Activated CD8-positive, alpha-beta memory T cell treated with anti-CD3 and anti-CD28 coated beads, Interleukin-2, amount 10 ng/mL, durations not matched to agents 7 days and 5 days (primary cell): ENCODE data around the gene GARIN3. TPM values are rescaled to one million over a fixed set of nuclear protein-coding genes. Genes with fewer than 3 reads are reported as not detected.
A peak's percentile ranks its signal among the peaks of the same experiment; 100 is the strongest.
"Not testable (repeated sequence)": the region's sequence is repeated elsewhere in the genome, so short reads cannot be mapped to it uniquely, and the experiment has no call there.

ENCODE experiments used
- ATAC-seq: fragments of 150-1000 bp; cut with Tn5 transposase; one replicate; pipeline ENCODE4 v1.10.0; 2021; ENCODE audit warnings: moderate library complexity
- CTCF ChIA-PET: fragments of 350-600 bp; sonication (Branson Sonifier 250); formaldehyde crosslinking; loops from one replicate; lab custom pipeline; 2021; ENCODE audit warnings: antibody characterized with exemption; lab: Charles Lee
- DNase-seq: peaks from one replicate; pipeline ENCODE4 v3.0.0-alpha.2; 2020
- H3K27ac Mint-ChIP-seq: one replicate; pipeline ENCODE4 v1.8.0; 2021; ENCODE audit warnings: mild to moderate bottlenecking, mixed read lengths
- H3K27me3 Mint-ChIP-seq: one replicate; pipeline ENCODE4 v1.8.0; 2021; ENCODE audit warnings: mixed read lengths
- H3K36me3 Mint-ChIP-seq: one replicate; pipeline ENCODE4 v1.8.0; 2021; ENCODE audit warnings: mild to moderate bottlenecking, mixed read lengths
- H3K4me1 Mint-ChIP-seq: one replicate; pipeline ENCODE4 v1.8.0; 2021; ENCODE audit warnings: mixed read lengths
- H3K4me3 Mint-ChIP-seq: one replicate; pipeline ENCODE4 v1.8.0; 2021; ENCODE audit warnings: mild to moderate bottlenecking, moderate library complexity, mixed read lengths
- H3K9me3 Mint-ChIP-seq: one replicate; pipeline ENCODE4 v1.8.0; 2022; ENCODE audit warnings: low read depth, mixed read lengths
- total RNA-seq, 2 experiments: library from RNA; stranded (reverse); gene quantifications; one replicate each; pipeline ENCODE4 v1.2.3, GENCODE V29; 2021

GARIN3 gene
- total RNA-seq, result under 1 TPM in 1 of 2 experiments, not detected in 1; 0.09 TPM

- H3K27me3 Mint-ChIP-seq, result no peaks in the 10 kb centered on the region
- peaks cover 42% of the 10 kb centered on the region for H3K4me1 Mint-ChIP-seq
- H3K36me3 Mint-ChIP-seq, result peaks cover 4% of the 10 kb centered on the region
- CTCF ChIA-PET, result interaction anchor here (0.7 to 1.8 kb wide), 6 partner anchors 11 to 106 kb away, joined by 4 to 13 read pairs (median 6); no protein-coding TSS in a partner anchor
- peak within 1 kb of the TSS; percentile 41 for H3K4me3 Mint-ChIP-seq
- peak within 1 kb of the TSS; percentile 81 for H3K27ac Mint-ChIP-seq
- peaks cover 6% of the 10 kb centered on the region for H3K9me3 Mint-ChIP-seq
- ATAC-seq, result peak; percentile 35
- peak; percentile 37 for DNase-seq
These were observed at the start of gene GARIN3 for GRCh38 chr5:157166214-157167213. TSS of gene GARIN3 (minus strand) at chr5:157166264. CDS start at chr5:157166168, 96 bp downstream.

- Mint-ChIP-seq H3K9me3 (no peaks in the 10 kb centered on the region), H3K4me1 (peaks cover 98% of the 10 kb centered on the region), H3K27ac (peak overlapping the region; percentile 92), H3K36me3 (peaks cover 91% of the 10 kb centered on the region), H3K4me3 (peak overlapping the region; percentile 65), H3K27me3 (no peaks in the 10 kb centered on the region)
- peak; percentile 17 for ATAC-seq
- CTCF ChIA-PET, result interaction anchor here (1.1 to 6.4 kb wide), 8 partner anchors 11 to 67 kb away, joined by 3 to 29 read pairs (median 7); partner anchors contain the start of gene ITK
- peak; percentile 72 for DNase-seq
These were observed 49.6 kb upstream of the GARIN3 start for GRCh38 chr5:157215514-157216167.

GRCh38 chr5:157214861-157215513 is 48.9 kb upstream of the GARIN3 start:
- peak; percentile 74 for DNase-seq
- Mint-ChIP-seq H3K9me3 (no peaks in the 10 kb centered on the region), H3K27ac (peak overlapping the region; percentile 92), H3K36me3 (peaks cover 89% of the 10 kb centered on the region), H3K27me3 (no peaks in the 10 kb centered on the region), H3K4me3 (peak overlapping the region; percentile 65), H3K4me1 (peaks cover 97% of the 10 kb centered on the region)
- peak; percentile 34 for ATAC-seq
- CTCF ChIA-PET, result interaction anchor here (1.1 to 6.4 kb wide), 7 partner anchors 11 to 66 kb away, joined by 3 to 29 read pairs (median 6); partner anchors contain the start of gene ITK

GRCh38 chr5:157214415-157214814 is 48.4 kb upstream of the GARIN3 start:
- peaks cover 97% of the 10 kb centered on the region for H3K4me1 Mint-ChIP-seq
- no peak overlapping the region for H3K4me3 Mint-ChIP-seq
- CTCF ChIA-PET, result interaction anchor here (1.5 to 6.4 kb wide), 3 partner anchors 10 to 66 kb away, joined by 3 to 29 read pairs (median 9); no protein-coding TSS in a partner anchor
- ATAC-seq (no peak), DNase-seq (no peak)
- H3K27ac Mint-ChIP-seq, result peak overlapping the region; percentile 92
- H3K27me3 Mint-ChIP-seq, result no peaks in the 10 kb centered on the region
- H3K9me3 Mint-ChIP-seq, result no peaks in the 10 kb centered on the region
- peaks cover 86% of the 10 kb centered on the region for H3K36me3 Mint-ChIP-seq

- ATAC-seq, result no peak
- no peaks in the 10 kb centered on the region for H3K27me3 Mint-ChIP-seq
- H3K4me3 Mint-ChIP-seq, result no peak overlapping the region
- H3K36me3 Mint-ChIP-seq, result peaks cover 88% of the 10 kb centered on the region
- peak overlapping the region; percentile 92 for H3K27ac Mint-ChIP-seq
- CTCF ChIA-PET, result interaction anchor here (2.5 to 6.4 kb wide), 2 partner anchors 9 to 65 kb away, joined by 9 to 29 read pairs; no protein-coding TSS in a partner anchor
- H3K4me1 Mint-ChIP-seq, result peaks cover 98% of the 10 kb centered on the region
- no peak for DNase-seq
- no peaks in the 10 kb centered on the region for H3K9me3 Mint-ChIP-seq
These were observed 47.6 kb upstream of the GARIN3 start for GRCh38 chr5:157213527-157214243.

- H3K4me1 Mint-ChIP-seq, result peaks cover 97% of the 10 kb centered on the region
- no peaks in the 10 kb centered on the region for H3K27me3 Mint-ChIP-seq
- peaks cover 91% of the 10 kb centered on the region for H3K36me3 Mint-ChIP-seq
- CTCF ChIA-PET, result interaction anchor here (0.8 to 1.4 kb wide), 4 partner anchors 9 to 65 kb away, joined by 3 to 6 read pairs (median 4); no protein-coding TSS in a partner anchor
- ATAC-seq (no peak), DNase-seq (no peak)
- H3K9me3 Mint-ChIP-seq, result no peaks in the 10 kb centered on the region
- no peak overlapping the region for H3K4me3 Mint-ChIP-seq
- peak overlapping the region; percentile 92 for H3K27ac Mint-ChIP-seq
These were observed 46.2 kb upstream of the GARIN3 start for GRCh38 chr5:157212307-157212706.

GRCh38 chr5:157210652-157211051 is 44.6 kb upstream of the GARIN3 start:
- H3K27me3 Mint-ChIP-seq, DNase-seq, ATAC-seq, H3K4me3 Mint-ChIP-seq, H3K9me3 Mint-ChIP-seq, CTCF ChIA-PET: not testable (repeated sequence)
- H3K27ac Mint-ChIP-seq, result peak overlapping the region; percentile 67
- peaks cover 94% of the 10 kb centered on the region for H3K4me1 Mint-ChIP-seq
- H3K36me3 Mint-ChIP-seq, result peaks cover 88% of the 10 kb centered on the region

GRCh38 chr5:157205708-157206107 is 39.6 kb upstream of the GARIN3 start:
- Mint-ChIP-seq H3K4me1 (peaks cover 87% of the 10 kb centered on the region), H3K27ac (no peak overlapping the region), H3K36me3 (peaks cover 74% of the 10 kb centered on the region), H3K27me3 (no peaks in the 10 kb centered on the region), H3K9me3 (no peaks in the 10 kb centered on the region), H3K4me3 (no peak overlapping the region)
- ATAC-seq (no peak), DNase-seq (no peak)
- CTCF ChIA-PET, result interaction anchor here (1.0 to 4.8 kb wide), 7 partner anchors 9 to 102 kb away, joined by 3 to 21 read pairs (median 3); no protein-coding TSS in a partner anchor

GRCh38 chr5:157204765-157205164 is 38.7 kb upstream of the GARIN3 start:
- ATAC-seq (no peak), DNase-seq (no peak)
- peak overlapping the region; percentile 11 for H3K4me3 Mint-ChIP-seq
- peaks cover 89% of the 10 kb centered on the region for H3K4me1 Mint-ChIP-seq
- CTCF ChIA-PET, result interaction anchor here (1.1 to 4.8 kb wide), 8 partner anchors 10 to 56 kb away, joined by 3 to 21 read pairs (median 6); no protein-coding TSS in a partner anchor
- peak overlapping the region; percentile 86 for H3K27ac Mint-ChIP-seq
- no peaks in the 10 kb centered on the region for H3K27me3 Mint-ChIP-seq
- H3K9me3 Mint-ChIP-seq, result no peaks in the 10 kb centered on the region
- H3K36me3 Mint-ChIP-seq, result peaks cover 78% of the 10 kb centered on the region

GRCh38 chr5:157203417-157203816 is 37.4 kb upstream of the GARIN3 start:
- Mint-ChIP-seq H3K9me3 (no peaks in the 10 kb centered on the region), H3K4me1 (peaks cover 88% of the 10 kb centered on the region), H3K27me3 (no peaks in the 10 kb centered on the region), H3K27ac (peak overlapping the region; percentile 86), H3K4me3 (peak overlapping the region; percentile 45), H3K36me3 (peaks cover 75% of the 10 kb centered on the region)
- ATAC-seq (peak; percentile 45), DNase-seq (no peak)
- CTCF ChIA-PET, result interaction anchor here (0.8 to 4.8 kb wide), 11 partner anchors 9 to 60 kb away, joined by 3 to 21 read pairs (median 4); partner anchors contain the start of gene MED7

GRCh38 chr5:157201857-157202256 is 35.8 kb upstream of the GARIN3 start:
- CTCF ChIA-PET, result no interaction called here

More at GRCh38 chr5:157201857-157202256, 35.8 kb upstream of the GARIN3 start:
- Mint-ChIP-seq H3K4me1 (peaks cover 89% of the 10 kb centered on the region), H3K27me3 (no peaks in the 10 kb centered on the region), H3K27ac (peak overlapping the region; percentile 73), H3K9me3 (no peaks in the 10 kb centered on the region), H3K4me3 (peak overlapping the region; percentile 46), H3K36me3 (peaks cover 69% of the 10 kb centered on the region)
- DNase-seq (no peak), ATAC-seq (no peak)
